Gastroesophageal sphincter (tissue), 4 donors: ENCODE data around the gene YTHDF1. TPM values are rescaled to one million over a fixed set of nuclear protein-coding genes. Genes with fewer than 3 reads are reported as not detected.

ENCODE experiments used
- ATAC-seq: fragments of 150-250 bp; one replicate; pipeline ENCODE4 v1.9.1; 2016; ENCODE audit warnings: mild to moderate bottlenecking, moderate library complexity
- H3K27ac ChIP-seq, 4 donors: fragments of 200-600 bp; sonication (generic) in 3 of 4; 1 replicate in 3 of 4; 2 replicates in 1 of 4; pipeline ENCODE4 v1.5.1; 2016 to 2019
- H3K27me3 ChIP-seq: fragments of 200-600 bp; sonication (generic); one replicate; pipeline ENCODE4 v1.5.1; 2019
- H3K36me3 ChIP-seq, 2 donors: fragments of 200-600 bp; sonication (generic); one replicate each; pipeline ENCODE4 v1.5.1; 2019; ENCODE audit warnings: control low read depth in 1 of 2
- H3K4me1 ChIP-seq, 3 donors: fragments of 200-600 bp; sonication (generic); 1 replicate in 2 of 3; 2 replicates in 1 of 3; pipeline ENCODE4 v1.5.1; 2016 to 2019; ENCODE audit warnings: control low read depth in 2 of 3
- H3K4me3 ChIP-seq, 2 donors: fragments of 200-600 bp; sonication (generic); one replicate each; pipeline ENCODE4 v1.5.1; 2019; ENCODE audit warnings: mild to moderate bottlenecking in 1 of 2, moderate library complexity in 1 of 2
- H3K9me3 ChIP-seq, 3 donors: fragments of 200-600 bp; sonication (generic); one replicate each; pipeline ENCODE4 v1.5.1; 2017 to 2019; ENCODE audit warnings: control low read depth in 2 of 3
- EP300 ChIP-seq: sonication (generic); formaldehyde crosslinking; IDR thresholded peaks from one replicate; pipeline ENCODE4 v1.6.1; 2017; ENCODE audit warnings: antibody characterized with exemption, mild to moderate bottlenecking
- POLR2A ChIP-seq, 2 donors: fragments of 450-650 bp; IDR thresholded peaks; one replicate each; pipeline ENCODE4 v1.6.1; 2017; ENCODE audit warnings: antibody characterized with exemption in 2 of 2, mild to moderate bottlenecking in 2 of 2, moderate library complexity in 1 of 2
- POLR2AphosphoS5 ChIP-seq: sonication (generic); formaldehyde crosslinking; IDR thresholded peaks from one replicate; pipeline ENCODE4 v1.6.1; 2017; ENCODE audit warnings: antibody characterized with exemption
- WGBS, 2 donors: methylation state at CpG; one replicate each; pipeline ENCODE4 v1.1.5; 2018; ENCODE audit warnings: low coverage in 1 of 2; 5-methylcytosine and 5-hydroxymethylcytosine counted together
- total RNA-seq, 4 donors: library from RNA; depleted of rRNA; stranded (reverse); fragments of >200 nt; gene quantifications; one replicate each; pipeline ENCODE4 v1.1.0, GENCODE V29; 2016
- TF ChIP-seq, protein P1 (sequence below), 4 experiments: fragments of 200-600 bp in 2 of 4; fragments of 450-650 bp in 2 of 4; sonication (generic) in 1 of 4; IDR thresholded peaks; one replicate each; pipeline ENCODE4 v1.5.1; 2017 to 2019; ENCODE audit warnings: antibody characterized with exemption in 4 of 4, mild to moderate bottlenecking in 2 of 4, moderate library complexity in 2 of 4

The YTHDF1 gene
- total RNA-seq, 4 donors from 2014 or later = 20.2 to 35.8 (median 34.2) TPM

DNA sequence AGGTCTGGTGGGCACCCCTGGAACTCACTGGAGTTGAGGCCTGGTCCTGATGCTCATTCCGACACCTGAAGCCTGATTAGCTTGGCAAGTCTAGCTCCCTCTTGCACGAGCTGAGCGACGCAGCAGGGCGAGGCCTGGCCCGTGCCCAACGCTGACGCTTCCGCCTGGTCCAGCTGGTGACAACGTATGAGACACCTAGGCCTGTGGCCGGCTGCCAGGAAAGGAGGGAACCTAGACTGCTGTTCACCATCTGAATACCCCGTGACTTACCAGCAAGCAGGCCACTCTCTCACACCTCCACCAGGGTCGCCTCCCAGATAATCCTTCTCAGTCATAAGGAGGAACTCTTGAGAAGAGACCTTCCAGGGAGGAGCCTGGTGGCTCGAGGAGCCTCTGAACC is 24.5 kb downstream of the YTHDF1 start:
- no peaks in the 10 kb centered on the region for H3K27me3 ChIP-seq
- 50 to 86% methylated on average over 2 to 3 of the region's 14 CpGs for WGBS, 2 donors
- H3K4me3 ChIP-seq = no peak overlapping the region
- no peaks in the 10 kb centered on the region for H3K4me1 ChIP-seq
- no peaks in the 10 kb centered on the region for H3K9me3 ChIP-seq
- no peak overlapping the region for H3K27ac ChIP-seq
- no peak for ATAC-seq
- peaks cover 0 to 23% of the 10 kb centered on the region in 2 donors for H3K36me3 ChIP-seq
- TF ChIP-seq EP300 (no peak), POLR2AphosphoS5 (no peak), POLR2A (IDR thresholded peaks at IDR 0.05) (no peak)
- TF ChIP-seq, protein P1, sequence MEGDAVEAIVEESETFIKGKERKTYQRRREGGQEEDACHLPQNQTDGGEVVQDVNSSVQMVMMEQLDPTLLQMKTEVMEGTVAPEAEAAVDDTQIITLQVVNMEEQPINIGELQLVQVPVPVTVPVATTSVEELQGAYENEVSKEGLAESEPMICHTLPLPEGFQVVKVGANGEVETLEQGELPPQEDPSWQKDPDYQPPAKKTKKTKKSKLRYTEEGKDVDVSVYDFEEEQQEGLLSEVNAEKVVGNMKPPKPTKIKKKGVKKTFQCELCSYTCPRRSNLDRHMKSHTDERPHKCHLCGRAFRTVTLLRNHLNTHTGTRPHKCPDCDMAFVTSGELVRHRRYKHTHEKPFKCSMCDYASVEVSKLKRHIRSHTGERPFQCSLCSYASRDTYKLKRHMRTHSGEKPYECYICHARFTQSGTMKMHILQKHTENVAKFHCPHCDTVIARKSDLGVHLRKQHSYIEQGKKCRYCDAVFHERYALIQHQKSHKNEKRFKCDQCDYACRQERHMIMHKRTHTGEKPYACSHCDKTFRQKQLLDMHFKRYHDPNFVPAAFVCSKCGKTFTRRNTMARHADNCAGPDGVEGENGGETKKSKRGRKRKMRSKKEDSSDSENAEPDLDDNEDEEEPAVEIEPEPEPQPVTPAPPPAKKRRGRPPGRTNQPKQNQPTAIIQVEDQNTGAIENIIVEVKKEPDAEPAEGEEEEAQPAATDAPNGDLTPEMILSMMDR (IDR thresholded peaks at IDR 0.05) = no peak

GRCh38 chr20:63190828-63191227 is 25.1 kb downstream of the YTHDF1 start:
- Histone ChIP-seq H3K36me3 (peaks cover 0 to 17% of the 10 kb centered on the region in 2 donors), H3K4me1 (no peaks in the 10 kb centered on the region), H3K4me3 (no peak overlapping the region), H3K9me3 (no peaks in the 10 kb centered on the region), H3K27me3 (no peaks in the 10 kb centered on the region), H3K27ac (no peak overlapping the region)
- TF ChIP-seq POLR2A (IDR thresholded peaks at IDR 0.05) = no peak
- no peak for TF ChIP-seq POLR2AphosphoS5
- TF ChIP-seq, protein P1 (IDR thresholded peaks at IDR 0.05) = no peak
- no CpG with 5 or more reads among the region's 20 CpGs for WGBS, 2 donors
- no peak for ATAC-seq

DNA sequence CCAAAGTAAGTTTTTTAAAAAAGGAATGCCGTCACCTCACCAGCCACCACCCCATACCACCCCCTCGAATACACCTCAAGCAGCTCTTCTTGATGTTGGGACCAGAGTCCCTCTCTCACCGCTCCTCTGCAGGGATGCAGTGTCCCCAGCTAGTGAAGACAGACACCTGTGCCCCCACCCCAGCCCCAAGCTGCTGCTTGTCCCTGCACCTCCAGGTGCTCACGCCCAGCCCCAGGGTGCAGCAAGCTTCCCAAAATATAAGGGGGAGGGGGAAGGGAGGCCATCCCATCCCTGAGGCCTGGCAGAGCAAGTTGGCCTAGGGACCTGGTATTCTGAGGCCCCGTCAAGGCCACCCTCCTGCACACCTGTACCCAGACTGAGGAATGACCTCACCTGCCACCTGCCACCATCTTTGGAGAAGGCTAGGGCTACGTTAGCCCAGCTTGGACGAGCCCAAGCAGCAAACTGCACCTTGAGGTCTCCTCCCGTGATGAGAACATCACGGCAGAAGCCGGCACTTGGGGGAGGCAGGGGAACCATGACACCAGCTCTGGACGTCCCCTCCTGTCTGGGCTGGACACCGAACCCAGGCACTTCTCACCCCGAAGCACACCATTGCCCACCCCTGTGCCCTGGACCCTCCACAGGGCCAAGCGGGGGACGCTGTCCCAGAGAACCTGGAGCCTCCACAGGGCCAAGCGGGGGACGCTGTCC is 25.9 kb downstream of the YTHDF1 start:
- TF ChIP-seq POLR2AphosphoS5 = no peak
- TF ChIP-seq POLR2A (IDR thresholded peaks at IDR 0.05) = no peak
- TF ChIP-seq, protein P1 (IDR thresholded peaks at IDR 0.05) = no peak
- no peak for TF ChIP-seq EP300
- H3K9me3 ChIP-seq = no peaks in the 10 kb centered on the region
- H3K4me1 ChIP-seq = no peaks in the 10 kb centered on the region
- ATAC-seq = no peak
- no peaks in the 10 kb centered on the region for H3K27me3 ChIP-seq
- peaks cover 0 to 9% of the 10 kb centered on the region in 2 donors for H3K36me3 ChIP-seq
- no peak overlapping the region for H3K27ac ChIP-seq
- WGBS, 2 donors = 61 to 67% methylated on average over 3 of the region's 17 CpGs
- no peak overlapping the region for H3K4me3 ChIP-seq

GRCh38 chr20:63189322-63189642 is 26.6 kb downstream of the YTHDF1 start:
- H3K36me3 ChIP-seq = peaks cover 0 to 2% of the 10 kb centered on the region in 2 donors
- no peak for TF ChIP-seq EP300
- no peak for TF ChIP-seq POLR2A (IDR thresholded peaks at IDR 0.05)
- TF ChIP-seq, protein P1 (IDR thresholded peaks at IDR 0.05) = no peak
- TF ChIP-seq POLR2AphosphoS5 = no peak
- no peak for ATAC-seq
- no peaks in the 10 kb centered on the region for H3K27me3 ChIP-seq
- H3K9me3 ChIP-seq = no peaks in the 10 kb centered on the region
- no peaks in the 10 kb centered on the region for H3K4me1 ChIP-seq
- no peak overlapping the region for H3K4me3 ChIP-seq
- 73 to 88% methylated on average over 4 to 5 of the region's 5 CpGs for WGBS, 2 donors
- H3K27ac ChIP-seq = no peak overlapping the region

DNA sequence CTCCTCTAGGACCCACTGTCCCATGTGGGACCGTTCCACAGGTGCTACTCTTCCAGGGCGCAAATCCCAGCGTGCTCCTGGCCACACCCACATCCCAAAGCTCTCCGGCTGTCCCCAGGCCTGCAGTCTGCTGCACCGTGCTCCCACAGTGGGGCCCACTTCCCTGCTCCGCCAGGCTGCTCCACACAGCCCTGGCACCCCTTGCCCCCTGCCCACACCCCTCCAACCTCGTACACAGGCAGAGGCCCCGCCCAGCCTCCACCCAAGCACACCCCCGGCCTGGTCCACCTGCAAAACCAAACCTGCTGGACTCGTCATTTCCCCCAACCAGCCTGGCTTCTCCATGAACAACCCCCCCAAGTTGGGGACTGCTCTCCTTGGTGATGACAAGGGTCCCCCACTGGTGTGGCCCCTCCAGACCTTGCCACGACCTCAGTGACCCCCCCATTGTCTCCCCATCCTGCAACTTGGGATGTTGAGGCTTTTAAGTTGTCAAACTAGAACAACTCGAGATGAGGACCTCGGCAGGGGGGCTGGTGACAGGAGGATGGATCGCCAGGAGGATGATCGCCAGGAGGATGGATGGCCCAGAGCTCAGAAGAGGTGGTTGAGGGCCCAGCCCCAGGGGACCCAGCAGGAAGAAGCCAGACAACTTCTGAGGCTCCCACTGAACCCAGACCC is 27.1 kb downstream of the YTHDF1 start:
- 77% methylated on average over 6 of the region's 15 CpGs; no CpG with 5 or more reads in 1 of the 2 donors for WGBS, 2 donors
- TF ChIP-seq POLR2A (IDR thresholded peaks at IDR 0.05) = no peak
- TF ChIP-seq, protein P1 (IDR thresholded peaks at IDR 0.05) = no peak
- no peak for TF ChIP-seq POLR2AphosphoS5
- TF ChIP-seq EP300 = no peak

More for the DNA sequence above, 27.1 kb downstream of the YTHDF1 start:
- no peak for ATAC-seq
- no peak overlapping the region for H3K4me3 ChIP-seq
- H3K4me1 ChIP-seq = no peaks in the 10 kb centered on the region
- H3K36me3 ChIP-seq = no peaks in the 10 kb centered on the region
- peaks cover 5% of the 10 kb centered on the region for H3K27me3 ChIP-seq
- no peak overlapping the region for H3K27ac ChIP-seq
- no peaks in the 10 kb centered on the region for H3K9me3 ChIP-seq
